PC-3 (cell line): ENCODE measurements around the gene PIMREG.

Source experiments
- EZH2 ChIP-seq: fragments of 300-600 bp; sonication (generic); IDR thresholded peaks from one replicate; pipeline ENCODE4 v1.6.1; 2017; ENCODE audit warnings: antibody characterized with exemption, mild to moderate bottlenecking, low read length; ENCODE audit not compliant: unreplicated experiment
- TF ChIP-seq, protein P1 (sequence below): fragments of 300-600 bp; sonication (generic); conservative IDR thresholded peaks from 2 replicates; pipeline ENCODE4 v1.5.1; 2017; ENCODE audit warnings: antibody characterized with exemption, low read depth, mild to moderate bottlenecking, low read length

DNA sequence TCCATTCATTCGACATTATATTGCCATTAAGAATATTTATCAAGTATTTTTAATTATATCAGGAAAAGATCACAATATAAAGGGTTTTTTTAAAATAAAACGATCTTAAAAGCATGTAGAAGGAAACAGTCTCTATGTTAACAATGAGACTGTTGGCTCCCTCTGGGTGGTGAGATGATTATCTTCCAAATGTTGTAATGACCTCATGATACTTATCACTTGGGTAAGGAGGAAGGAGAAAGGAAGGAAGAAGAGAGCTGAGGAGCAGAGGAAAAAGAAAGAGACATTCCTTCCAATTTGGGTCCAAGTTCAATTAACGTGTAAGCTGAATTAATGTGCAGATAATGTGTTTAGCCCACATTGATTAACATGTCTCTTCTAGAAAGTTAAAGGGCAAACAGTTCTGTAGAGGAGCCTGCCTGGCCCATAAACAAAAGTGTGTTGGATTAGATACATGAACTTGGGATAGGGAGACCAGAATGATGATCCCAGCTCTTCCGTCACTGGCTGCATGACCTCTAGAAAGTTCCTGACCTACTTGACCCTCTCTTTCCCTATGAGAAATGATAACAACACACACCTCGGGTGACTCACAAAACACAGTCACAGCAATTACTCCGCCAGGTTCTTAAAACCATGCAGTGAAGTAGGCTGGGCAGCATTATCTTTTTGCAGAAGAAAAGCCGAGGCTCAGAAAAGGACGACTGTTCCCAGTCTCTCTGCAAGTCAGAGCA, 32.0 kb downstream of the PIMREG start:
- TF ChIP-seq, protein P1, sequence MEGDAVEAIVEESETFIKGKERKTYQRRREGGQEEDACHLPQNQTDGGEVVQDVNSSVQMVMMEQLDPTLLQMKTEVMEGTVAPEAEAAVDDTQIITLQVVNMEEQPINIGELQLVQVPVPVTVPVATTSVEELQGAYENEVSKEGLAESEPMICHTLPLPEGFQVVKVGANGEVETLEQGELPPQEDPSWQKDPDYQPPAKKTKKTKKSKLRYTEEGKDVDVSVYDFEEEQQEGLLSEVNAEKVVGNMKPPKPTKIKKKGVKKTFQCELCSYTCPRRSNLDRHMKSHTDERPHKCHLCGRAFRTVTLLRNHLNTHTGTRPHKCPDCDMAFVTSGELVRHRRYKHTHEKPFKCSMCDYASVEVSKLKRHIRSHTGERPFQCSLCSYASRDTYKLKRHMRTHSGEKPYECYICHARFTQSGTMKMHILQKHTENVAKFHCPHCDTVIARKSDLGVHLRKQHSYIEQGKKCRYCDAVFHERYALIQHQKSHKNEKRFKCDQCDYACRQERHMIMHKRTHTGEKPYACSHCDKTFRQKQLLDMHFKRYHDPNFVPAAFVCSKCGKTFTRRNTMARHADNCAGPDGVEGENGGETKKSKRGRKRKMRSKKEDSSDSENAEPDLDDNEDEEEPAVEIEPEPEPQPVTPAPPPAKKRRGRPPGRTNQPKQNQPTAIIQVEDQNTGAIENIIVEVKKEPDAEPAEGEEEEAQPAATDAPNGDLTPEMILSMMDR, result no peak
- TF ChIP-seq EZH2, result no peak
